Activated CD8-positive, alpha-beta memory T cell treated with anti-CD3 and anti-CD28 coated beads for 36 hours (primary cell): ENCODE data around the gene PAX8. TPM values are rescaled to one million over a fixed set of nuclear protein-coding genes. Genes with fewer than 3 reads are reported as not detected.

Source experiments
- CTCF ChIA-PET: fragments of 350-600 bp; sonication (Branson Sonifier 250); formaldehyde crosslinking; loops from one replicate; lab custom pipeline; 2021; ENCODE audit warnings: antibody characterized with exemption; lab: Charles Lee
- POLR2A ChIA-PET: fragments of 350-600 bp; sonication (Branson Sonifier 250); formaldehyde crosslinking; loops from one replicate; lab custom pipeline; 2021; ENCODE audit warnings: antibody characterized with exemption; lab: Charles Lee
- total RNA-seq, 2 experiments: library from RNA; stranded (reverse); gene quantifications; one replicate each; pipeline ENCODE4 v1.2.3, GENCODE V29; 2021

Gene PAX8
- total RNA-seq, 2 experiments from 2014 or later, result 2.1 to 2.5 TPM

- ChIA-PET POLR2A (no interaction called here), CTCF (interaction anchor here (1.0 to 1.2 kb wide), 2 partner anchors 41 to 144 kb away, joined by 3 read pairs; no protein-coding TSS in a partner anchor)
Observed at GRCh38 chr2:113245276-113245711, 33.4 kb downstream of the PAX8 start.

GRCh38 chr2:113242327-113242726 lies 36.4 kb downstream of the PAX8 start:
- CTCF ChIA-PET, result interaction anchor here (1.0 to 1.5 kb wide), 3 partner anchors 105 to 163 kb away, joined by 3 to 4 read pairs (median 3); no protein-coding TSS in a partner anchor

GRCh38 chr2:113240915-113241911 lies 37.5 kb downstream of the PAX8 start:
- POLR2A ChIA-PET, result no interaction called here

More at GRCh38 chr2:113242327-113242726, 36.4 kb downstream of the PAX8 start:
- POLR2A ChIA-PET, result no interaction called here

GRCh38 chr2:113240150-113240914 lies 38.4 kb downstream of the PAX8 start:
- CTCF ChIA-PET, result interaction anchor here (0.6 to 2.3 kb wide), 6 partner anchors 9 to 158 kb away, joined by 3 to 12 read pairs (median 4); no protein-coding TSS in a partner anchor
- POLR2A ChIA-PET, result no interaction called here

More at GRCh38 chr2:113240915-113241911, 37.5 kb downstream of the PAX8 start:
- CTCF ChIA-PET, result interaction anchor here (0.5 to 2.3 kb wide), 10 partner anchors 8 to 161 kb away, joined by 3 to 12 read pairs (median 4); no protein-coding TSS in a partner anchor

GRCh38 chr2:113238871-113239839 lies 39.6 kb downstream of the PAX8 start:
- ChIA-PET POLR2A (interaction anchor here (1.2 kb wide), 1 partner anchor 35 kb away, joined by 3 read pairs; no protein-coding TSS in a partner anchor), CTCF (interaction anchor here (1.8 to 2.3 kb wide), 2 partner anchors 10 to 151 kb away, joined by 5 to 12 read pairs; no protein-coding TSS in a partner anchor)

- POLR2A ChIA-PET, result interaction anchor here (1.2 kb wide), 2 partner anchors 18 to 33 kb away, joined by 3 read pairs; no protein-coding TSS in a partner anchor
- CTCF ChIA-PET, result interaction anchor here (0.8 kb wide), 1 partner anchor 39 kb away, joined by 3 read pairs; no protein-coding TSS in a partner anchor
Observed at GRCh38 chr2:113237604-113238160, 41.0 kb downstream of the PAX8 start.

- ChIA-PET CTCF (no interaction called here), POLR2A (interaction anchor here (1.2 kb wide), 1 partner anchor 19 kb away, joined by 3 read pairs; no protein-coding TSS in a partner anchor)
Observed at GRCh38 chr2:113236367-113237159, 42.2 kb downstream of the PAX8 start.

- POLR2A ChIA-PET, result interaction anchor here (0.7 to 0.8 kb wide), 2 partner anchors 62 to 131 kb away, joined by 3 read pairs; partner anchors contain the start of gene PSD4
- CTCF ChIA-PET, result interaction anchor here (0.7 to 2.1 kb wide), 6 partner anchors 14 to 155 kb away, joined by 3 to 6 read pairs (median 4); no protein-coding TSS in a partner anchor
Observed at GRCh38 chr2:113235347-113236226, 43.1 kb downstream of the PAX8 start.

GRCh38 chr2:113234721-113235346 lies 43.9 kb downstream of the PAX8 start:
- POLR2A ChIA-PET, result interaction anchor here (0.5 to 0.7 kb wide), 2 partner anchors 27 to 61 kb away, joined by 3 read pairs; partner anchors contain the start of gene PSD4

GRCh38 chr2:113233593-113234550 lies 44.8 kb downstream of the PAX8 start:
- ChIA-PET POLR2A (interaction anchor here (0.5 kb wide), 1 partner anchor 26 kb away, joined by 3 read pairs; no protein-coding TSS in a partner anchor), CTCF (interaction anchor here (0.6 to 2.1 kb wide), 10 partner anchors 15 to 234 kb away, joined by 3 to 6 read pairs (median 4); no protein-coding TSS in a partner anchor)

More at GRCh38 chr2:113234721-113235346, 43.9 kb downstream of the PAX8 start:
- CTCF ChIA-PET, result interaction anchor here (0.7 to 2.1 kb wide), 12 partner anchors 14 to 156 kb away, joined by 3 to 6 read pairs (median 4); no protein-coding TSS in a partner anchor

GRCh38 chr2:113232740-113233139 lies 46.0 kb downstream of the PAX8 start:
- CTCF ChIA-PET, result interaction anchor here (0.6 to 1.8 kb wide), 4 partner anchors 11 to 233 kb away, joined by 3 to 5 read pairs (median 4); no protein-coding TSS in a partner anchor
- POLR2A ChIA-PET, result interaction anchor here (0.7 kb wide), 1 partner anchor 34 kb away, joined by 7 read pairs; no protein-coding TSS in a partner anchor

GRCh38 chr2:113232123-113232522 lies 46.6 kb downstream of the PAX8 start:
- CTCF ChIA-PET, result interaction anchor here (0.6 to 1.8 kb wide), 4 partner anchors 10 to 149 kb away, joined by 3 to 5 read pairs (median 4); no protein-coding TSS in a partner anchor
- POLR2A ChIA-PET, result no interaction called here

GRCh38 chr2:113231064-113231463 lies 47.7 kb downstream of the PAX8 start:
- ChIA-PET POLR2A (no interaction called here), CTCF (interaction anchor here (1.1 to 1.8 kb wide), 3 partner anchors 9 to 159 kb away, joined by 3 to 4 read pairs (median 3); no protein-coding TSS in a partner anchor)
